CD4-positive, alpha-beta memory T cell (primary cell): ENCODE measurements around the gene TRERF1. TPM values are rescaled to one million over a fixed set of nuclear protein-coding genes. Genes with fewer than 3 reads are reported as not detected.

Experiments used
- CTCF ChIA-PET: fragments of 350-600 bp; sonication (Branson Sonifier 250); formaldehyde crosslinking; loops from one replicate; lab custom pipeline; 2021; ENCODE audit warnings: inconsistent platforms; ENCODE audit not compliant: partially characterized antibody; lab: Charles Lee
- POLR2A ChIA-PET: fragments of 350-600 bp; sonication (Branson Sonifier 250); formaldehyde crosslinking; loops from one replicate; lab custom pipeline; 2021; ENCODE audit not compliant: partially characterized antibody; lab: Charles Lee
- DNase-seq, 5 donors: peaks; one replicate each; pipeline versions ENCODE4 v3.0.0 to v3.0.0-alpha.2; 2020 to 2022; ENCODE audit warnings: mixed read lengths in 1 of 5
- H3K27ac ChIP-seq: one replicate; pipeline ENCODE4 v1.7.0; 2013; ENCODE audit warnings: low read depth, low read length
- H3K27me3 ChIP-seq: 2 replicates; pipeline ENCODE4 v1.7.0; 2013; ENCODE audit warnings: mild to moderate bottlenecking, low read length, moderate library complexity; ENCODE audit not compliant: insufficient read depth
- H3K36me3 ChIP-seq: 2 replicates; pipeline ENCODE4 v1.7.0; 2013; ENCODE audit warnings: mild to moderate bottlenecking, low read length, moderate library complexity; ENCODE audit not compliant: insufficient read depth
- H3K4me1 ChIP-seq: 2 replicates; pipeline ENCODE4 v1.7.0; 2013; ENCODE audit warnings: mild to moderate bottlenecking, low read length, moderate library complexity; ENCODE audit not compliant: insufficient read depth
- H3K4me3 ChIP-seq, 2 donors: one replicate each; pipeline ENCODE4 v1.7.0; 2013; ENCODE audit warnings: low read length in 2 of 2, mild to moderate bottlenecking in 1 of 2
- H3K9me3 ChIP-seq, 2 donors: one replicate each; pipeline ENCODE4 v1.7.0; 2013; ENCODE audit warnings: low read length in 2 of 2, control low read depth in 1 of 2; ENCODE audit not compliant: control insufficient read depth in 1 of 2
- H3K27ac Mint-ChIP-seq, 7 donors: one replicate each; pipeline ENCODE4 v1.8.0; 2020 to 2021; ENCODE audit warnings: mixed read lengths in 7 of 7, mild to moderate bottlenecking in 6 of 7, inconsistent platforms in 3 of 7, moderate library complexity in 3 of 7
- H3K27me3 Mint-ChIP-seq, 2 donors: one replicate each; pipeline ENCODE4 v1.8.0; 2020 to 2021; ENCODE audit warnings: mixed read lengths in 2 of 2
- H3K36me3 Mint-ChIP-seq, 2 donors: one replicate each; pipeline ENCODE4 v1.8.0; 2020 to 2021; ENCODE audit warnings: mixed read lengths in 2 of 2, inconsistent platforms in 1 of 2, mild to moderate bottlenecking in 1 of 2
- H3K4me1 Mint-ChIP-seq, 4 donors: one replicate each; pipeline ENCODE4 v1.8.0; 2020 to 2021; ENCODE audit warnings: mixed read lengths in 4 of 4, mild to moderate bottlenecking in 1 of 4
- H3K4me3 Mint-ChIP-seq, 8 donors: one replicate each; pipeline ENCODE4 v1.8.0; 2020 to 2021; ENCODE audit warnings: mixed read lengths in 8 of 8, mild to moderate bottlenecking in 7 of 8, moderate library complexity in 6 of 8, inconsistent platforms in 3 of 8
- H3K9me3 Mint-ChIP-seq, 8 donors: one replicate each; pipeline ENCODE4 v1.8.0; 2020 to 2021; ENCODE audit warnings: mixed read lengths in 8 of 8, mild to moderate bottlenecking in 5 of 8, inconsistent platforms in 3 of 8, moderate library complexity in 1 of 8
- intact Hi-C: fragments of 100-400 bp; cut with micrococcal nuclease; formaldehyde crosslinking; loops from one replicate; pipeline ENCODE4 v1.15.1; 2023
- polyA plus RNA-seq, 2 donors: library from polyadenylated mRNA; unstranded; fragments of 300-500 nt; fragmentation: Illumina TruSeq; gene quantifications; one replicate each; pipeline ENCODE4 v1.2.3, GENCODE V29; 2021
- total RNA-seq, 2 experiments: library from RNA; stranded (reverse); gene quantifications; one replicate each; pipeline ENCODE4 v1.2.3, GENCODE V29; 2021

Gene TRERF1
- total and polyA plus RNA-seq, 4 experiments from 2014 or later: 1.1 to 28.3 (median 17.4) TPM

DNA sequence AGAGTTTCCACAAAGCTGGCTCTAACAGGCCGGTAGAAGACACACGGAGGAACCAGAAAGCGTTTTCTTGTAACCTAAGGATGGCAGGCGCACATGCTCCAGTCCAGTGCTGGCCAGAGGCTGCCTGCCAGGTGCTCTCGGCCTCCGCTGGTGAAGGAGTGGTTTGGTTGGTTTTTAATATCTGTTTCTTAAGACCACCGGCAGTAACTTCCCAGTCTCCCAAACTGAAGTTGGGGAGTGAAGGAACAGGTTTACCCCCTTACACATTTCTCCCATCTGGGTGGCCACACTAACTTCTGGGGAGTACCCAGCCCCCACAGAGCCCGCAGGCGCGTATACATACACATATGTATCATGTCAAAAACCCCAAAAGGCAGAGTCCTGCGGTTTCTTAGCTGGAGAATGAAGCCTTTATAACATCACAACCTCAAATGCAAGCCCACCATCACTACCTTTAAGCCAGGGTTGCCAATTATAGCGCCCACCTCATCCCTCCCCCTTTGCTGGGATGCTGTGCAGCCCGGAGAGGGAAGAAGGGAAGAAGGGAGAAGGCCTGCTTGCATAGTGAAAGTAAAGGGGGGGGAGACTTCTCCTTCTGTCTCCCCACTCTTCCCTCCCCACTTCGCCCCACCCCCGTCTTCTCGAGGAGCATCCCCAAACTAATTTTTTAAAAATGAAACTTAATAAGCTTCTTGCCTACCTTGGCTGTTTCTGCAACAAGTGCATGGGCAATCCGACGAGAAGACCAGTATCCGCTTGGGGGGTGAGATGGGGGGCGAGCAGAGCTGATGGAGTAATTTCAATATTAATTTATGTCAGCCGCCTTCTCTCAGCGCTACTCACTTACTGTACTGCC, 1.0 kb downstream of the TRERF1 start:
- ChIA-PET CTCF (interaction anchor here (0.9 to 4.0 kb wide), 10 partner anchors 8 to 190 kb away, joined by 3 to 17 read pairs (median 4); no protein-coding TSS in a partner anchor), POLR2A (interaction anchor here (0.5 to 11.1 kb wide), 13 partner anchors 9 to 721 kb away, joined by 3 to 238 read pairs (median 7); no protein-coding TSS in a partner anchor)
- H3K27me3 Mint-ChIP-seq: no peaks in the 10 kb centered on the region
- no peaks in the 10 kb centered on the region for H3K9me3 Mint-ChIP-seq
- peaks cover 41 to 78% (median 50%) of the 10 kb centered on the region in 4 donors for H3K4me1 Mint-ChIP-seq
- peak overlapping the region; percentile 86 to 96 (median 93) for H3K27ac Mint-ChIP-seq
- intact Hi-C loops: loop anchor here (1.0 to 5.0 kb wide), 6 partner anchors 7 to 168 kb away; no protein-coding TSS in a partner anchor
- peak in 2 of 5 donors; percentile 31 to 50 for DNase-seq
- peaks cover 10 to 27% of the 10 kb centered on the region in 2 donors for H3K36me3 Mint-ChIP-seq
- H3K9me3 ChIP-seq: no peaks in the 10 kb centered on the region
- H3K4me3 Mint-ChIP-seq: peak overlapping the region; percentile 93 to 100 (median 98)
- peak overlapping the region; percentile 43 for H3K27ac ChIP-seq
- peaks cover 52% of the 10 kb centered on the region for H3K4me1 ChIP-seq
- peak overlapping the region; percentile 72 to 96 for H3K4me3 ChIP-seq
- no peaks in the 10 kb centered on the region for H3K36me3 ChIP-seq
- H3K27me3 ChIP-seq: no peaks in the 10 kb centered on the region

GRCh38 chr6:42449917-42450476, 1.7 kb downstream of the TRERF1 start:
- Mint-ChIP-seq H3K4me1 (peaks cover 47 to 85% (median 56%) of the 10 kb centered on the region in 4 donors), H3K4me3 (peak overlapping the region; percentile 93 to 100 (median 98)), H3K9me3 (no peaks in the 10 kb centered on the region), H3K27ac (peak overlapping the region; percentile 63 to 96 (median 93)), H3K27me3 (no peaks in the 10 kb centered on the region), H3K36me3 (peaks cover 10 to 27% of the 10 kb centered on the region in 2 donors)
- Histone ChIP-seq H3K36me3 (no peaks in the 10 kb centered on the region), H3K27me3 (no peaks in the 10 kb centered on the region), H3K4me3 (peak overlapping the region; percentile 72 to 96), H3K4me1 (peaks cover 58% of the 10 kb centered on the region), H3K9me3 (no peaks in the 10 kb centered on the region), H3K27ac (peak overlapping the region; percentile 43)
- DNase-seq: no peak
- POLR2A ChIA-PET: interaction anchor here (0.5 to 11.1 kb wide), 12 partner anchors 8 to 722 kb away, joined by 3 to 238 read pairs (median 12); no protein-coding TSS in a partner anchor
- CTCF ChIA-PET: interaction anchor here (0.9 to 4.0 kb wide), 10 partner anchors 22 to 189 kb away, joined by 3 to 17 read pairs (median 5); no protein-coding TSS in a partner anchor
- intact Hi-C loops: loop anchor here (2.0 to 5.0 kb wide), 3 partner anchors 21 to 168 kb away; no protein-coding TSS in a partner anchor

GRCh38 chr6:42448927-42449659, 2.6 kb downstream of the TRERF1 start:
- intact Hi-C loops: no loop called here
- no peak for DNase-seq
- Histone ChIP-seq H3K27ac (peak overlapping the region; percentile 43), H3K9me3 (no peaks in the 10 kb centered on the region), H3K4me3 (peak overlapping the region in 1 of 2 donors; percentile 72), H3K4me1 (peaks cover 65% of the 10 kb centered on the region), H3K27me3 (no peaks in the 10 kb centered on the region), H3K36me3 (no peaks in the 10 kb centered on the region)
- peaks cover 10 to 25% of the 10 kb centered on the region in 2 donors for H3K36me3 Mint-ChIP-seq
- POLR2A ChIA-PET: interaction anchor here (0.6 to 11.1 kb wide), 10 partner anchors 8 to 83 kb away, joined by 3 to 238 read pairs (median 7); no protein-coding TSS in a partner anchor
- H3K27ac Mint-ChIP-seq: peak overlapping the region; percentile 63 to 95 (median 87)
- H3K27me3 Mint-ChIP-seq: no peaks in the 10 kb centered on the region
- H3K4me1 Mint-ChIP-seq: peaks cover 51 to 88% (median 62%) of the 10 kb centered on the region in 4 donors
- peak overlapping the region; percentile 93 to 100 (median 98) for H3K4me3 Mint-ChIP-seq
- H3K9me3 Mint-ChIP-seq: no peaks in the 10 kb centered on the region
- CTCF ChIA-PET: interaction anchor here (0.9 to 4.0 kb wide), 9 partner anchors 9 to 188 kb away, joined by 3 to 17 read pairs (median 5); no protein-coding TSS in a partner anchor

- no peaks in the 10 kb centered on the region for H3K27me3 Mint-ChIP-seq
- H3K4me1 Mint-ChIP-seq: peaks cover 54 to 89% (median 65%) of the 10 kb centered on the region in 4 donors
- H3K27ac ChIP-seq: peak overlapping the region; percentile 43
- intact Hi-C loops: no loop called here
- H3K4me1 ChIP-seq: peaks cover 68% of the 10 kb centered on the region
- ChIA-PET CTCF (interaction anchor here (0.9 to 4.0 kb wide), 8 partner anchors 9 to 187 kb away, joined by 3 to 17 read pairs (median 4); no protein-coding TSS in a partner anchor), POLR2A (interaction anchor here (0.6 to 11.1 kb wide), 9 partner anchors 8 to 170 kb away, joined by 3 to 238 read pairs (median 5); no protein-coding TSS in a partner anchor)
- no peaks in the 10 kb centered on the region for H3K27me3 ChIP-seq
- peaks cover 10 to 27% of the 10 kb centered on the region in 2 donors for H3K36me3 Mint-ChIP-seq
- H3K36me3 ChIP-seq: no peaks in the 10 kb centered on the region
- peak overlapping the region; percentile 93 to 100 (median 98) for H3K4me3 Mint-ChIP-seq
- peak overlapping the region; percentile 63 to 89 (median 86) for H3K27ac Mint-ChIP-seq
- no peaks in the 10 kb centered on the region for H3K9me3 ChIP-seq
- no peak for DNase-seq
- no peak overlapping the region for H3K4me3 ChIP-seq
- no peaks in the 10 kb centered on the region for H3K9me3 Mint-ChIP-seq
Observed at GRCh38 chr6:42448391-42448790, 3.3 kb downstream of the TRERF1 start.

DNA sequence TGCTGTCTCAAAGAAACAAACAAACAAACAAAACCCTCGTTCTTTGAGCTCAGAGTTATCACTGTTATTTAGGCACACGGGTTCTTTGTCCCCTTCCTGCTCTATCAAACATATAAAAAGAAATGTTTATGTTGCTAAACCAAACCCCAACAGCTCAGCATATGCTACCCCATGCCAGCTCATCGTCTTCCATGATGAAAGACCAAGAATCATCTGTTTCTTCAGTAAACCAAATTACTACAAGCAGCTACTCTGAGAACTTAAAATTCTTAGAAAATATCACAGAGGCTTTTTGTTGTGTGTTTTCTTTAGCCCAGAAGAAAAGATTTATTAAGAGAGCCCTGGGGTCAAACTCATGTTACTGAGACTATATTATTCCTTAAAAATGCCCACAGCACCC, 4.7 kb downstream of the TRERF1 start:
- Mint-ChIP-seq H3K36me3 (peaks cover 10 to 26% of the 10 kb centered on the region in 2 donors), H3K4me1 (peaks cover 59 to 97% (median 74%) of the 10 kb centered on the region in 4 donors), H3K27me3 (no peaks in the 10 kb centered on the region), H3K4me3 (peak overlapping the region in 5 of 8 donors; percentile 97 to 100 (median 99)), H3K9me3 (no peaks in the 10 kb centered on the region), H3K27ac (peak overlapping the region; percentile 49 to 89 (median 82))
- Histone ChIP-seq H3K9me3 (no peaks in the 10 kb centered on the region), H3K27ac (no peak overlapping the region), H3K4me3 (no peak overlapping the region), H3K27me3 (no peaks in the 10 kb centered on the region), H3K36me3 (no peaks in the 10 kb centered on the region), H3K4me1 (peaks cover 79% of the 10 kb centered on the region)
- ChIA-PET POLR2A (interaction anchor here (0.6 to 11.1 kb wide), 6 partner anchors 11 to 537 kb away, joined by 3 to 238 read pairs (median 3); partner anchors contain the start of gene PPP2R5D), CTCF (interaction anchor here (1.0 to 1.6 kb wide), 4 partner anchors 9 to 89 kb away, joined by 3 to 5 read pairs (median 4); no protein-coding TSS in a partner anchor)
- no peak for DNase-seq
- intact Hi-C loops: no loop called here

GRCh38 chr6:42446370-42446769, 5.4 kb downstream of the TRERF1 start:
- no peak for DNase-seq
- H3K4me3 Mint-ChIP-seq: peak overlapping the region in 6 of 8 donors; percentile 32 to 78 (median 54)
- H3K27ac Mint-ChIP-seq: peak overlapping the region; percentile 66 to 88 (median 70)
- H3K36me3 Mint-ChIP-seq: peaks cover 10 to 20% of the 10 kb centered on the region in 2 donors
- CTCF ChIA-PET: interaction anchor here (1.0 to 1.6 kb wide), 3 partner anchors 8 to 85 kb away, joined by 3 to 5 read pairs (median 4); no protein-coding TSS in a partner anchor
- POLR2A ChIA-PET: interaction anchor here (0.6 to 11.1 kb wide), 4 partner anchors 11 to 58 kb away, joined by 3 to 238 read pairs (median 58); no protein-coding TSS in a partner anchor
- H3K4me1 Mint-ChIP-seq: peaks cover 64 to 98% (median 79%) of the 10 kb centered on the region in 4 donors
- peaks cover 85% of the 10 kb centered on the region for H3K4me1 ChIP-seq
- no peaks in the 10 kb centered on the region for H3K36me3 ChIP-seq
- no peaks in the 10 kb centered on the region for H3K27me3 Mint-ChIP-seq
- no peaks in the 10 kb centered on the region for H3K9me3 ChIP-seq
- intact Hi-C loops: no loop called here
- no peak overlapping the region for H3K27ac ChIP-seq
- no peaks in the 10 kb centered on the region for H3K27me3 ChIP-seq
- no peak overlapping the region for H3K4me3 ChIP-seq
- H3K9me3 Mint-ChIP-seq: no peaks in the 10 kb centered on the region
